ENCODE measurements around the gene DKK3.

DKK3 gene

GRCh38 chr11:11940551-11940950, 67.9 kb downstream of the DKK3 start:
- no peak for ATAC-seq (ENCODE audit: insufficient read depth, low read depth)
- Histone ChIP-seq H3K4me1 (ENCODE audit: insufficient read depth, low read length) (no peaks in the 10 kb centered on the region), H3K27me3 (ENCODE audit: insufficient read depth, low read length, poor library complexity) (no peaks in the 10 kb centered on the region), H3K27ac (ENCODE audit: low read length) (no peak overlapping the region), H3K36me3 (ENCODE audit: insufficient read depth, low read length) (peaks cover 79% of the 10 kb centered on the region), H3K4me3 (ENCODE audit: low read depth in 1 of 2, low read length in 2 of 2) (no peak overlapping the region), H3K4me2 (ENCODE audit: insufficient read depth, low read length) (no peak overlapping the region), H3K79me2 (ENCODE audit: insufficient read depth, low read length) (no peaks in the 10 kb centered on the region), H3K9ac (ENCODE audit: low read depth, low read length) (no peak overlapping the region), H3K9me3 (ENCODE audit: insufficient read depth, low read length, severe bottlenecking) (no peaks in the 10 kb centered on the region), H2AFZ (ENCODE audit: low read depth, low read length) (no peak overlapping the region), H4K20me1 (ENCODE audit: insufficient read depth, low read length) (no peaks in the 10 kb centered on the region)
- DNase-seq = no peak
- no peak for TF ChIP-seq EZH2 (IDR thresholded peaks at IDR 0.05; ENCODE audit: borderline replicate concordance, low read depth, low read length, severe bottlenecking)
- TF ChIP-seq CTCF (IDR thresholded peaks at IDR 0.05; ENCODE audit: borderline replicate concordance, extremely low read depth, low read length, poor library complexity, severe bottlenecking) = no peak

GRCh38 chr11:11937957-11938356, 70.5 kb downstream of the DKK3 start:
- Histone ChIP-seq H3K9ac (ENCODE audit: low read depth, low read length) (no peak overlapping the region), H3K9me3 (ENCODE audit: insufficient read depth, low read length, severe bottlenecking) (no peaks in the 10 kb centered on the region), H3K36me3 (ENCODE audit: insufficient read depth, low read length) (peaks cover 80% of the 10 kb centered on the region), H3K4me1 (ENCODE audit: insufficient read depth, low read length) (no peaks in the 10 kb centered on the region), H3K27ac (ENCODE audit: low read length) (no peak overlapping the region), H3K4me3 (ENCODE audit: low read depth in 1 of 2, low read length in 2 of 2) (no peak overlapping the region), H4K20me1 (ENCODE audit: insufficient read depth, low read length) (no peaks in the 10 kb centered on the region), H2AFZ (ENCODE audit: low read depth, low read length) (no peak overlapping the region), H3K4me2 (ENCODE audit: insufficient read depth, low read length) (no peak overlapping the region), H3K79me2 (ENCODE audit: insufficient read depth, low read length) (no peaks in the 10 kb centered on the region), H3K27me3 (ENCODE audit: insufficient read depth, low read length, poor library complexity) (no peaks in the 10 kb centered on the region)
- TF ChIP-seq CTCF (IDR thresholded peaks at IDR 0.05; ENCODE audit: borderline replicate concordance, extremely low read depth, low read length, poor library complexity, severe bottlenecking) (no peak), EZH2 (IDR thresholded peaks at IDR 0.05; ENCODE audit: borderline replicate concordance, low read depth, low read length, severe bottlenecking) (no peak)
- no peak for ATAC-seq (ENCODE audit: insufficient read depth, low read depth)
- DNase-seq = no peak

- H3K36me3 ChIP-seq (ENCODE audit: insufficient read depth, low read length) = peaks cover 80% of the 10 kb centered on the region
- no peak for ATAC-seq (ENCODE audit: insufficient read depth, low read depth)
These were observed 71.0 kb downstream of the DKK3 start for GRCh38 chr11:11937433-11937832.

More at GRCh38 chr11:11937433-11937832, 71.0 kb downstream of the DKK3 start:
- Histone ChIP-seq H3K27me3 (ENCODE audit: insufficient read depth, low read length, poor library complexity) (no peaks in the 10 kb centered on the region), H3K4me1 (ENCODE audit: insufficient read depth, low read length) (no peaks in the 10 kb centered on the region), H3K27ac (ENCODE audit: low read length) (no peak overlapping the region), H2AFZ (ENCODE audit: low read depth, low read length) (no peak overlapping the region), H3K79me2 (ENCODE audit: insufficient read depth, low read length) (no peaks in the 10 kb centered on the region), H3K4me2 (ENCODE audit: insufficient read depth, low read length) (no peak overlapping the region), H3K9ac (ENCODE audit: low read depth, low read length) (no peak overlapping the region), H3K4me3 (ENCODE audit: low read depth in 1 of 2, low read length in 2 of 2) (no peak overlapping the region), H3K9me3 (ENCODE audit: insufficient read depth, low read length, severe bottlenecking) (no peaks in the 10 kb centered on the region), H4K20me1 (ENCODE audit: insufficient read depth, low read length) (no peaks in the 10 kb centered on the region)
- DNase-seq = no peak
- no peak for TF ChIP-seq CTCF (IDR thresholded peaks at IDR 0.05; ENCODE audit: borderline replicate concordance, extremely low read depth, low read length, poor library complexity, severe bottlenecking)
- no peak for TF ChIP-seq EZH2 (IDR thresholded peaks at IDR 0.05; ENCODE audit: borderline replicate concordance, low read depth, low read length, severe bottlenecking)
